ENCODE results near the gene NFE2L2.
"Not testable (repeated sequence)": the region's sequence is repeated elsewhere in the genome, so short reads cannot be mapped to it uniquely, and the experiment has no call there.

GRCh38 chr2:177200419-177200818 is 64.1 kb downstream of the NFE2L2 start:
- not testable (repeated sequence) for TF ChIP-seq POLR2A (IDR thresholded peaks at IDR 0.05)
- TF ChIP-seq, protein P1, sequence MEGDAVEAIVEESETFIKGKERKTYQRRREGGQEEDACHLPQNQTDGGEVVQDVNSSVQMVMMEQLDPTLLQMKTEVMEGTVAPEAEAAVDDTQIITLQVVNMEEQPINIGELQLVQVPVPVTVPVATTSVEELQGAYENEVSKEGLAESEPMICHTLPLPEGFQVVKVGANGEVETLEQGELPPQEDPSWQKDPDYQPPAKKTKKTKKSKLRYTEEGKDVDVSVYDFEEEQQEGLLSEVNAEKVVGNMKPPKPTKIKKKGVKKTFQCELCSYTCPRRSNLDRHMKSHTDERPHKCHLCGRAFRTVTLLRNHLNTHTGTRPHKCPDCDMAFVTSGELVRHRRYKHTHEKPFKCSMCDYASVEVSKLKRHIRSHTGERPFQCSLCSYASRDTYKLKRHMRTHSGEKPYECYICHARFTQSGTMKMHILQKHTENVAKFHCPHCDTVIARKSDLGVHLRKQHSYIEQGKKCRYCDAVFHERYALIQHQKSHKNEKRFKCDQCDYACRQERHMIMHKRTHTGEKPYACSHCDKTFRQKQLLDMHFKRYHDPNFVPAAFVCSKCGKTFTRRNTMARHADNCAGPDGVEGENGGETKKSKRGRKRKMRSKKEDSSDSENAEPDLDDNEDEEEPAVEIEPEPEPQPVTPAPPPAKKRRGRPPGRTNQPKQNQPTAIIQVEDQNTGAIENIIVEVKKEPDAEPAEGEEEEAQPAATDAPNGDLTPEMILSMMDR (IDR thresholded peaks at IDR 0.05 in 4 of 5, conservative IDR thresholded peaks at IDR 0.05 in 1 of 5), result not testable (repeated sequence)

Data from gastrocnemius medialis (tissue), 4 donors.